ENCODE data around the gene TXNDC8.
"Not testable (repeated sequence)": the region's sequence is repeated elsewhere in the genome, so short reads cannot be mapped to it uniquely, and the experiment has no call there.

TXNDC8 gene

DNA sequence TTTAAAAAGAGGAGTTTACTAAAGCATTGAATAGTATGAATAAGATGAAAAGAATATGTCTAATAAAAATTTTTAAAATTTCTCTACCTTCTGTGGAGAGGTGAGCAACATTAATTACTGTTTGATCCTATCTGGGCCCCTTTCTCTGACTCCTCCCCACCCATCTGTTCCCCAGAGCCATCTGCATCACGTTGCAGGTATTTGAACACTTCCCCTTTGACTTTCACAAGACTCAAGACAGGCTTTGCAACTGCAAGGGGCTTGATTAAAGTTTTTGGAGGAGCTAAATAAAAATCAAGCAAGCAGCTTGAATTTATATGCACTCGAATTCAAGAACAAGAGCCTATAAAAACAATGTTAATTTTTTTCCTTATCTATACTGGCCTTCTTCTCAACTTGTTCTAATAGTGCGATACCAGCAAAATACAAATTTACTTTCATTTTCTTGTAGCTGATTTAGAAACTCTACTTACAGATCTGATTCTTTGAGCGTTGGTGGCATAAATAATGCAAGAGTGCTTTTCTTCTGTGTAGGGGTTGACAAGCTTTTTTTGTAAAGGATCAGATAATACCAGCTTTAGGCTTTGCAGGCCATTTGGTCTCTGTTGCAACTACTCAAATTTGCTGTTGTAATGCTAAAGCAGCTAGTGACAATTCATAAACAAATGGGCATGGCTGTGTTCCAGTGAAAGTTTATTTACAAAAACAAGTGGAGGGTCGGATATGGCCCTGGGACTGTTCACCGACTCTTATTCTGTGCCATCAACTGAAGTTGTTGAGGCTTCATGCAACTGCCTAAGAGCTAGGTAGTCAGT is 21.2 kb downstream of the TXNDC8 start:
- Histone ChIP-seq H3K27ac (ENCODE audit: low read depth, low read length, poor library complexity, severe bottlenecking) (no peak overlapping the region), H3K9me2 (ENCODE audit: low read depth, low read length) (no peaks in the 10 kb centered on the region), H2AFZ (ENCODE audit: low read length) (no peak overlapping the region), H3F3A (ENCODE audit: insufficient read depth, low read length) (no peaks in the 10 kb centered on the region), H3K9me3 (ENCODE audit: low read length) (no peaks in the 10 kb centered on the region; the same call in 1 of the 2 replicates), H3K27me3 (ENCODE audit: insufficient read depth, low read length) (no peaks in the 10 kb centered on the region), H3K4me3 (ENCODE audit: low read depth, low read length, poor library complexity, severe bottlenecking) (no peak overlapping the region), H4K20me1 (ENCODE audit: insufficient read depth, low read length) (no peaks in the 10 kb centered on the region), H3K36me3 (ENCODE audit: insufficient read depth, low read length) (no peaks in the 10 kb centered on the region), H3K79me2 (ENCODE audit: insufficient read depth, low read length) (no peaks in the 10 kb centered on the region), H3K4me2 (ENCODE audit: low read length) (no peak overlapping the region), H3K4me1 (ENCODE audit: insufficient read depth, low read length, severe bottlenecking) (no peaks in the 10 kb centered on the region), H3K9ac (ENCODE audit: low read length) (no peak overlapping the region)
- TF ChIP-seq, protein P1, sequence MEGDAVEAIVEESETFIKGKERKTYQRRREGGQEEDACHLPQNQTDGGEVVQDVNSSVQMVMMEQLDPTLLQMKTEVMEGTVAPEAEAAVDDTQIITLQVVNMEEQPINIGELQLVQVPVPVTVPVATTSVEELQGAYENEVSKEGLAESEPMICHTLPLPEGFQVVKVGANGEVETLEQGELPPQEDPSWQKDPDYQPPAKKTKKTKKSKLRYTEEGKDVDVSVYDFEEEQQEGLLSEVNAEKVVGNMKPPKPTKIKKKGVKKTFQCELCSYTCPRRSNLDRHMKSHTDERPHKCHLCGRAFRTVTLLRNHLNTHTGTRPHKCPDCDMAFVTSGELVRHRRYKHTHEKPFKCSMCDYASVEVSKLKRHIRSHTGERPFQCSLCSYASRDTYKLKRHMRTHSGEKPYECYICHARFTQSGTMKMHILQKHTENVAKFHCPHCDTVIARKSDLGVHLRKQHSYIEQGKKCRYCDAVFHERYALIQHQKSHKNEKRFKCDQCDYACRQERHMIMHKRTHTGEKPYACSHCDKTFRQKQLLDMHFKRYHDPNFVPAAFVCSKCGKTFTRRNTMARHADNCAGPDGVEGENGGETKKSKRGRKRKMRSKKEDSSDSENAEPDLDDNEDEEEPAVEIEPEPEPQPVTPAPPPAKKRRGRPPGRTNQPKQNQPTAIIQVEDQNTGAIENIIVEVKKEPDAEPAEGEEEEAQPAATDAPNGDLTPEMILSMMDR (IDR thresholded peaks at IDR 0.05; ENCODE audit: low read length) = no peak
- no peak for TF ChIP-seq EZH2 (IDR thresholded peaks at IDR 0.05; ENCODE audit: borderline replicate concordance, low read length)

DNA sequence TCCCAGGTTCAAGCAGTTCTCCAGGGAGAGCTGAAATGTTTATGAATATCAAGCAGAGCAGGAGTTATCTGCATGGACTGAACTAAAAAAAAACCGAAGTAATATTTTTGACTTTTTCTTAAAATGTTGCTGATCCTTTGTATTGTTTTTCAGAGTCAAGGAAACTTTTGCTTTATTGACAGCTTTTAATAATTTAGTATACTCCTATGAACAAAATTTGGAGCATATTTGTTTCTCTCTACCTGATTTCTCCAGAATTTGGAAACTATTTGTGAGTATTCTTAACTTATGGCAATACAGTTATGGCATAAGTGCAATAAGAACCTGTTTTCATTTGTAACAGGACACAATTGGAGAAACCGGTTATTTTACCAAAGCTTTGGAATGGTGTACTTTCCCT is 25.7 kb downstream of the TXNDC8 start:
- not testable (repeated sequence) for H3K27ac ChIP-seq (ENCODE audit: low read depth, low read length, poor library complexity, severe bottlenecking); H3K4me2 ChIP-seq (ENCODE audit: low read length); H3F3A ChIP-seq (ENCODE audit: insufficient read depth, low read length); H4K20me1 ChIP-seq (ENCODE audit: insufficient read depth, low read length); H3K79me2 ChIP-seq (ENCODE audit: insufficient read depth, low read length); H3K27me3 ChIP-seq (ENCODE audit: insufficient read depth, low read length); H3K36me3 ChIP-seq (ENCODE audit: insufficient read depth, low read length); H3K9ac ChIP-seq (ENCODE audit: low read length); H3K9me2 ChIP-seq (ENCODE audit: low read depth, low read length); H3K9me3 ChIP-seq (ENCODE audit: low read length); H3K4me1 ChIP-seq (ENCODE audit: insufficient read depth, low read length, severe bottlenecking); H2AFZ ChIP-seq (ENCODE audit: low read length); H3K4me3 ChIP-seq (ENCODE audit: low read depth, low read length, poor library complexity, severe bottlenecking)

DNA sequence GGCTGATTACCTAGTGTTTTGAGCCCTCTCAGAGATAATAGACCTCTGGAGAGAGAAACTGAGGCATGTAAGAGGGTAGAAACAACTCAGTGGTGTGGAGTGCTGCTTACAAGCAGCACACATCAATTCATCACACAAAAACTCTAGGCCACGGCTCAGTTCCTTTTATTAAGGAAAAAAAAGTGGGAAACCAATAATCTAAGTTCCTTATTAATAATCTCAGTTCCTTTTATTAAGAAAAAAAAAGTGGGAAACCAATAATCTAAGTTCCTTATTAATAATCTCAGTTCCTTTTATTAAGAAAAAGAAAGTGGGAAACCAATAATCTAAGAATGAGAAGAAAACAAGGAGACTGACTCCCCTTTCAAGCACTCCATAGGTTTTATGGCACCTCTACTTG is 28.0 kb downstream of the TXNDC8 start:
- Histone ChIP-seq H3K36me3 (ENCODE audit: insufficient read depth, low read length) (no peaks in the 10 kb centered on the region), H3K9ac (ENCODE audit: low read length) (no peak overlapping the region), H3K4me1 (ENCODE audit: insufficient read depth, low read length, severe bottlenecking) (no peaks in the 10 kb centered on the region), H3F3A (ENCODE audit: insufficient read depth, low read length) (no peaks in the 10 kb centered on the region), H3K27me3 (ENCODE audit: insufficient read depth, low read length) (no peaks in the 10 kb centered on the region), H3K27ac (ENCODE audit: low read depth, low read length, poor library complexity, severe bottlenecking) (no peak overlapping the region), H2AFZ (ENCODE audit: low read length) (no peak overlapping the region), H3K4me3 (ENCODE audit: low read depth, low read length, poor library complexity, severe bottlenecking) (no peak overlapping the region), H3K4me2 (ENCODE audit: low read length) (no peak overlapping the region), H3K9me3 (ENCODE audit: low read length) (no peaks in the 10 kb centered on the region; the same call in 1 of the 2 replicates), H4K20me1 (ENCODE audit: insufficient read depth, low read length) (no peaks in the 10 kb centered on the region), H3K9me2 (ENCODE audit: low read depth, low read length) (no peaks in the 10 kb centered on the region), H3K79me2 (ENCODE audit: insufficient read depth, low read length) (no peaks in the 10 kb centered on the region)
- TF ChIP-seq EZH2 (IDR thresholded peaks at IDR 0.05; ENCODE audit: borderline replicate concordance, low read length) = no peak
- TF ChIP-seq, protein P1 (IDR thresholded peaks at IDR 0.05; ENCODE audit: low read length) = no peak

DNA sequence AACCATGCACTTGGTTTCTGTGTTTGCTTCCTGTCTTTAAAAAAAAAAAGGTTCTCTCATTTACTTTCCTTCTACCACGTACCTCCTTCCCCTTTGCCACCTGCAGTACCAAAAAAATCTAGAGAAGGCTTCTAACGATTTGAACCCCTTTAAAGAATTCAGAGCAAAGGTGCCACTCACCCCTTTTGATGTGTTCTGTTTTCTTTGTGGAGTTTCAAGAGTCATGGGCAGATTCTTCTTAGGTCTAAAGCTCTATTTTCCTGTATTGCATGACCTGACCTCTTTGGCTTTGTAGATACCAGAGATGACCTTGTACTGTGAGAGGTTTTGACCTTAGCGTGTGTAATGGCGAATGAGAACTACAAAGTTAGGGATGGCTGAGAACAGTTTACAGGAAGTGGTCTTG is 29.0 kb downstream of the TXNDC8 start:
- Histone ChIP-seq H3K4me2 (ENCODE audit: low read length) (no peak overlapping the region), H3K79me2 (ENCODE audit: insufficient read depth, low read length) (no peaks in the 10 kb centered on the region), H3K9me3 (ENCODE audit: low read length) (no peaks in the 10 kb centered on the region; the same call in 1 of the 2 replicates), H3K4me3 (ENCODE audit: low read depth, low read length, poor library complexity, severe bottlenecking) (no peak overlapping the region), H4K20me1 (ENCODE audit: insufficient read depth, low read length) (no peaks in the 10 kb centered on the region), H3K9ac (ENCODE audit: low read length) (no peak overlapping the region), H2AFZ (ENCODE audit: low read length) (no peak overlapping the region), H3K27ac (ENCODE audit: low read depth, low read length, poor library complexity, severe bottlenecking) (no peak overlapping the region), H3K27me3 (ENCODE audit: insufficient read depth, low read length) (no peaks in the 10 kb centered on the region), H3K9me2 (ENCODE audit: low read depth, low read length) (no peaks in the 10 kb centered on the region), H3F3A (ENCODE audit: insufficient read depth, low read length) (no peaks in the 10 kb centered on the region), H3K4me1 (ENCODE audit: insufficient read depth, low read length, severe bottlenecking) (no peaks in the 10 kb centered on the region), H3K36me3 (ENCODE audit: insufficient read depth, low read length) (no peaks in the 10 kb centered on the region)
- no peak for TF ChIP-seq EZH2 (IDR thresholded peaks at IDR 0.05; ENCODE audit: borderline replicate concordance, low read length)
- TF ChIP-seq, protein P1 (IDR thresholded peaks at IDR 0.05; ENCODE audit: low read length) = no peak
